GM19099 (cell line): ENCODE measurements around the gene OGFR.

Source experiments
- POLR2A ChIP-seq: IDR thresholded peaks from 3 replicates; pipeline ENCODE4 v1.6.1; 2011; ENCODE audit warnings: low read depth; ENCODE audit not compliant: insufficient read length; ENCODE audit errors: extremely low read depth

Gene OGFR

GRCh38 chr20:62799873-62800272 lies 4.8 kb upstream of the OGFR start:
- TF ChIP-seq POLR2A: no peak

- TF ChIP-seq POLR2A: no peak
Measured at GRCh38 chr20:62800314-62801259, 4.0 kb upstream of the OGFR start.

GRCh38 chr20:62801284-62802010 lies 3.2 kb upstream of the OGFR start:
- no peak for TF ChIP-seq POLR2A

GRCh38 chr20:62802026-62802712 lies 2.5 kb upstream of the OGFR start:
- TF ChIP-seq POLR2A: no peak

GRCh38 chr20:62804021-62804626 lies 511 bp upstream of the OGFR start:
- TF ChIP-seq POLR2A: no peak

- TF ChIP-seq POLR2A: no peak
Measured at GRCh38 chr20:62805155-62805710, 598 bp downstream of the OGFR start.

GRCh38 chr20:62805711-62806382 lies 1.2 kb downstream of the OGFR start:
- no peak for TF ChIP-seq POLR2A

GRCh38 chr20:62806383-62807050 lies 1.9 kb downstream of the OGFR start:
- TF ChIP-seq POLR2A: no peak

- TF ChIP-seq POLR2A: no peak
Measured at GRCh38 chr20:62807444-62808210, 3.0 kb downstream of the OGFR start.

- no peak for TF ChIP-seq POLR2A
Measured at GRCh38 chr20:62808211-62808865, 3.7 kb downstream of the OGFR start.

GRCh38 chr20:62809530-62810428 lies 5.1 kb downstream of the OGFR start:
- TF ChIP-seq POLR2A: no peak

- no peak for TF ChIP-seq POLR2A
Measured at GRCh38 chr20:62811320-62811719, 6.7 kb downstream of the OGFR start.

- no peak for TF ChIP-seq POLR2A
Measured at GRCh38 chr20:62811720-62812119, 7.1 kb downstream of the OGFR start.
